COLO668 (cell line): ENCODE measurements around the gene TECPR1.
A peak's percentile ranks its signal among the peaks of the same experiment; 100 is the strongest.

ENCODE experiments used
- DNase-seq: peaks from one replicate; lab custom pipeline; 2025; ENCODE audit not compliant: unreplicated experiment; lab: John Stamatoyannopoulos, UW

The TECPR1 gene

GRCh38 chr7:98211676-98212531 is 40.1 kb downstream of the TECPR1 start:
- DNase-seq, result no peak

- peak; percentile 85 for DNase-seq
These were observed 40.8 kb downstream of the TECPR1 start, which contains the start of gene BHLHA15 for GRCh38 chr7:98211221-98211675. Gene BHLHA15, plus strand, starts transcription at chr7:98211439. Its CDS starts 871 bp downstream, at chr7:98212310.

GRCh38 chr7:98210513-98211220 is 41.4 kb downstream of the TECPR1 start:
- DNase-seq, result peak; percentile 32

DNA sequence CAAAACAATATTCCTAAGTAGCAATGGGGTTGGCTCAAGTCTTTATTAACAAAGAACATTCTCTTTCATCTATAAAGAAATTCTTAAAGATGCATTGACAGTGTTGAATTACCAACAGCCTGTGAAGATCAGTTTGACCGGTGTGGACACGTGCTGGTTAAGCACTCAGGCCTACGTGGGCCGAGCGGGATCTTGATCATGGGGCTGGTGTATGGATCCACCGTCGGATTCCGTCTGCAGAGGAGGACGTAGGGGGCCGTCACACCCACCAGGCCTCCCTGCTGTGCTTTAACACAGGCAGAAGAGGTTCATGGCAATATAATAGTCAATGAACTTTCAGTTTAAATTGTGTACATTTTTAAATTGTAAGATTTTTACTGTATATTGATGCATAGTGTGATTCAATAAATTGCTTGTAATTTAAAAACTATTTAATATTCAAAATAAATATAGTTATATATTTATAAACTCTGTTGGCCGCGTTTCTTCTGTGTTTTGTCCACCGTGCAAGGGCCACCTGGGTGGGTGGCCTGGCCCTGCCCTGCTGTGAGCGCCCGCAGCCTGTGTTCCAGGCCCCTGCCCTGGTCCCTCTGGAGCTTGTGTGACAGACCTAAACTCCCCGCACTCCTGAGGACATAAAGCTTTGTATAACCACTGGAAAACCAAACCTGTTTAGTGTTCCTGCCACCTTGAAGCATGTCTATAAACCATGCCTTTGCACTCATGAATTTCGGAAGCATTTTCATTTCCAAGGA is 42.7 kb downstream of the TECPR1 start:
- DNase-seq, result no peak

- DNase-seq, result no peak
These were observed 45.3 kb downstream of the TECPR1 start for GRCh38 chr7:98206451-98207330.

GRCh38 chr7:98205162-98205845 is 46.7 kb downstream of the TECPR1 start:
- DNase-seq, result no peak

DNA sequence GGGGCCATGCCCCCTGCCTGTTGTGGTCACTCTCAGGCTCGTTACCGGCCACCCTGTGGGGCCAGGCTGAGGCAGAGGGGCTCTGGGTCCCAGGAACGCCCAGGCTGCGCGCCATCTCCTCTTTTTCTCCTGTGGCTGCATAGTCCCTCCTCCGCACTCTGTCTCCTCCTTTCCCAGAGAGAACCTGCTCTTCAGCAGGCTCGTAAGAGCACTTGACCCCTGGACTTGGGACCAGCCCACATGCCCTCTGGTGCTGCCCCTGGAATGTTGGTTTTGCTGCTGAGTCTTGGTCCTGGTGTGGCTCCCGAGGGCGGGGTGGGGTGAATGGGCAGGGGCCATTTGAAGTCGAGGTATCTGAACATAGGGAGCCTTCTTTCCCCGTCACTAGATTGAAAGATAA is 47.4 kb downstream of the TECPR1 start:
- no peak for DNase-seq

DNA sequence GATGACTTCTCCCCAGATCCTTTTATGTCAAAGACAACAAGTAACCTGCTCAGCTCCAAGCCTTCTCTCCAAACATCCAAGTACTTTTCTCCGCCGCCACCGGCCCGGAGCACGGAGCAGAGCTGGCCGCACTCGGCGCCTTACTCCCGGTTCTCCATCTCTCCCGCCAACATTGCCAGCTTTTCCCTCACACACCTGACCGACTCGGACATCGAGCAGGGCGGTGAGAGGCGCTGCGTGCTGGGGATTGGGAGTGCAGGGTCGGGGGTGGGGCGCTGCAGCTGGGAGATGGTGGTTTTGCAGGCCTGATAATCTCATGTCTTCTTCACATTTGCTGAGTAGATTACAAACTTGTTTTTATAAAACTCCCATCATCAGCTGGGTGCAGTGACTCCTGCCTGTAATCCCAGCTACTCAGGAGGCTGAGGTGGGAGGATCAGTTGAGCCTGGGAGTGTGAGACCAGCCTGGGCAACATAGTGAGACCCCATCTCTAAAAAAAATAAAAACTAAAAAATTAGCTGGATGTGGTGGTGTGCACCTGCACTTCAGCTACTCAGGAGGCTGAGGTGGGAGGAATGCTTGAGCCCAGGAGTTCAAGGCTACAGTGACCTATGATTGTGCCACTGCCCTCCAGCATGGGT is 47.9 kb downstream of the TECPR1 start:
- no peak for DNase-seq

- no peak for DNase-seq
These were observed 48.6 kb downstream of the TECPR1 start for GRCh38 chr7:98203261-98203963.

DNA sequence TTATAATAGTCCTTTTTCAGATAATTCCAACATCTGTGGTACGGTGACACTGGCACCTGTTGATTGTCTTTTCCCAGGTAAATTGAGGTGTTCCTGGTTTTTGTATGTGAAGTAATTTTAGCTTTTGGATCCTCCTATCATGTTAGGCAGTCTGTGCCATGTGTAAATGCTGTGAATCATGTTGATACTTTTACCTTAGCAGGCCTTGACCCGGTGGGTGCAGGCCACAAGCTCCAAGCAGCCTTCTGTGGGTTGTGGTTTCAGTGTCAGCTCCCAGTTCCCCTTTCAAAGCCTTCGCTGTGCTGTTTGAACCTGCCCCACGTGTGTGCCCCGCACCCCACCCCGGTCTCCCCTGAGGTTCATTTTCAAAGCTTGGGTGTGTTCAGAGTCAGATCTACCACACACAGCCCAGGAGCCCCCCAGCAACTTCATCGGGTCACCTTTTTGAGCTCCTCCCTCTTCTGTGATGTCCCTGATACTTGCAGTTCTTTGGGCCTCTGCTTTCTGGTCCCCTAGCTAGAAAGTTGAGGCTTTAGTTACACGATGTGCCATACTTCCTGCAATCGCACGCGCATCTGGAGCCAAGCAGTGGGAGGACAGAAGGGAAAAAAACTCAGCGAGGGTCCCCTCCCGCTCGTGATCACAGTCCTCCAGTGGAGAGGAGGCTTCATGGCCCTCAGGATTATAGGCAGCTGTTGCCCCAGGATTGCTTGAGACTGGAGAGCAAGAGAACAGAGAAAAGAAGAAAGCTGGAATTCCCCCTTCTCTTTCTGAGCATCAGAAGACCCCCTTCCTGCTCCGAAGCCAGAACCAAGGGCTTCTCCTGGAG is 49.5 kb downstream of the TECPR1 start:
- DNase-seq, result no peak

- no peak for DNase-seq
These were observed 51.7 kb downstream of the TECPR1 start for GRCh38 chr7:98200364-98200763.

GRCh38 chr7:98199131-98199530 is 52.9 kb downstream of the TECPR1 start:
- DNase-seq, result no peak

GRCh38 chr7:98196706-98197605 is 55.1 kb downstream of the TECPR1 start:
- no peak for DNase-seq

DNA sequence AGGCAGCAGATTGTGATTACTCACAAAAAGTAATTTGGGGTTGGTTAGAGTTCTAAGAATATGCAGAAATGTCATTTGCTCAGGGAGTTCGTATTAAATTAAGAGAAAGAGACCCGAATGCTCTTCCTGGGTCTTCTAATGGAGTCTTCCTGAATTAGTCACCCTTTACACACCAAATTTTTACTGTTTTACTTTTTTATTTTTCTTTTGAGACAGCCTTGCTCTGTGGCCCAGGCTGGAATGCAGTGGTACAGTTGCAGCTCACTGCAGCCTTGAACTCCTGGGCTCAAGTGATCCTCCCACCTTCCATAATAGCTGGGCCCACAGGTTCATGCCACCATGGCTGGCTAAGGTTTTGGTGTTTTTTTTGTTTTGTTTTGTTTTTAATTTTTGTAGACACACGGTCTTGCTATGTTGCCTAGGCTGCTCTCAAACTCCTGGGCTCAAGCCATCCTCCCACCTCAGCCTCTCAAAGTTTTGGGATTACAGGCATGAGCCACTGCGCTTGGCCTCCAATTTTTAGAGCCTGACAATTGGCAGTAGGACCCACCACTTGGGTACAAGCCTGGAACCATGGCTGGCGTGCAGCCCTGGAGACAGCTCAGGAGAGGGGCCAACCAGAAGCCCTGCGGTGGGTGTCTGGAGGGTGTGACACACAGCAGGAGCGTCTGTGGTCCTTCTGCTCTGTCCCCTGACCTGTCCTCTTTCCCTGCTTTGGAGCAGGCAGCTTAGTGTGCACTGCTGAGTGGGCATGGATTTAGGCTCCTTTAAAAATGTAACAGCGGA is 57.2 kb downstream of the TECPR1 start:
- no peak for DNase-seq

GRCh38 chr7:98194186-98194585 is 57.8 kb downstream of the TECPR1 start:
- DNase-seq, result no peak
